PC-3 (cell line): Measurements from ENCODE around the gene OSBPL2.

ENCODE experiments used
- CTCF ChIP-seq: fragments of 300-600 bp; sonication (generic); conservative IDR thresholded peaks from 2 replicates; pipeline ENCODE4 v1.5.1; 2017; ENCODE audit warnings: antibody characterized with exemption, low read depth, mild to moderate bottlenecking, low read length
- EZH2phosphoT487 ChIP-seq: fragments of 300-600 bp; sonication (generic); IDR thresholded peaks from 2 replicates; pipeline ENCODE4 v1.6.1; 2018; ENCODE audit warnings: mild to moderate bottlenecking, antibody characterized with exemption, low read length, borderline replicate concordance

- TF ChIP-seq EZH2phosphoT487, result no peak
- TF ChIP-seq CTCF, result no peak
These were observed 74.7 kb downstream of the OSBPL2 start for GRCh38 chr20:62313021-62313420.
